ENCODE results near the gene NQO2. TPM values are rescaled to one million over a fixed set of nuclear protein-coding genes. Genes with fewer than 3 reads are reported as not detected.
A peak's percentile ranks its signal among the peaks of the same experiment; 100 is the strongest.

The NQO2 gene
- polyA plus RNA-seq, 1 experiment = 34.3 TPM

DNA sequence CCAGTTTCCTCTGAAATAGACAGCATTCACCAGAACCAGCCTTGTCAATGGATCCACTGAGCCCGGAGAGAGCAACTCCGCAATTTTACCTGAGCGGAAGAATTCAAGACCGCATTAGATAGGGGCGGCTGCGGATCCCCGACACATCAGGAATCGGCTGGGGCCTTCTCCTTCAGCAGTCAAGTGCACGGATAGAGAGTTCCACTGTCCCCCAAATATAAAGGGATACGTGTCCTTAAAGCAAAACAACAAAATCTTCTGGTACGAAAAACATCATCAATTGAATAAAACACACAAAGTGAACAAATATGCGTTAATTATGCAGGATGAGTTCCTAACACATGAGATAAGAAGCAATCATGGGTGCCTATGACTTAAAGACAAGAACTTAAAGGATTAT, 46.6 kb upstream of the NQO2 start:
- ChIA-PET CTCF (interaction anchor here (0.5 to 3.9 kb wide), 68 partner anchors 9 to 1357 kb away, joined by 3 to 165 read pairs (median 6); partner anchors contain the start of genes MYLK4, NQO2, RIPK1 and SERPINB1), POLR2A (interaction anchor here (0.7 to 1.9 kb wide), 4 partner anchors 19 to 187 kb away, joined by 3 to 27 read pairs (median 6); partner anchors contain the start of gene SERPINB6)
- Histone ChIP-seq H3K27me3 (ENCODE audit: control insufficient read depth, insufficient read depth, low read length) (no peaks in the 10 kb centered on the region), H3K9me3 (ENCODE audit: control insufficient read depth, insufficient read depth, low read length) (no peaks in the 10 kb centered on the region), H3K4me3 (ENCODE audit: low read depth, low read length) (no peak overlapping the region), H3K27ac (ENCODE audit: low read depth, low read length) (peak overlapping the region; percentile 65)
- TF ChIP-seq, protein P1, sequence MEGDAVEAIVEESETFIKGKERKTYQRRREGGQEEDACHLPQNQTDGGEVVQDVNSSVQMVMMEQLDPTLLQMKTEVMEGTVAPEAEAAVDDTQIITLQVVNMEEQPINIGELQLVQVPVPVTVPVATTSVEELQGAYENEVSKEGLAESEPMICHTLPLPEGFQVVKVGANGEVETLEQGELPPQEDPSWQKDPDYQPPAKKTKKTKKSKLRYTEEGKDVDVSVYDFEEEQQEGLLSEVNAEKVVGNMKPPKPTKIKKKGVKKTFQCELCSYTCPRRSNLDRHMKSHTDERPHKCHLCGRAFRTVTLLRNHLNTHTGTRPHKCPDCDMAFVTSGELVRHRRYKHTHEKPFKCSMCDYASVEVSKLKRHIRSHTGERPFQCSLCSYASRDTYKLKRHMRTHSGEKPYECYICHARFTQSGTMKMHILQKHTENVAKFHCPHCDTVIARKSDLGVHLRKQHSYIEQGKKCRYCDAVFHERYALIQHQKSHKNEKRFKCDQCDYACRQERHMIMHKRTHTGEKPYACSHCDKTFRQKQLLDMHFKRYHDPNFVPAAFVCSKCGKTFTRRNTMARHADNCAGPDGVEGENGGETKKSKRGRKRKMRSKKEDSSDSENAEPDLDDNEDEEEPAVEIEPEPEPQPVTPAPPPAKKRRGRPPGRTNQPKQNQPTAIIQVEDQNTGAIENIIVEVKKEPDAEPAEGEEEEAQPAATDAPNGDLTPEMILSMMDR (IDR thresholded peaks at IDR 0.05; ENCODE audit: low read depth, low read length) = no peak
- no peak for DNase-seq (ENCODE audit: low read depth, low spot score)

DNA sequence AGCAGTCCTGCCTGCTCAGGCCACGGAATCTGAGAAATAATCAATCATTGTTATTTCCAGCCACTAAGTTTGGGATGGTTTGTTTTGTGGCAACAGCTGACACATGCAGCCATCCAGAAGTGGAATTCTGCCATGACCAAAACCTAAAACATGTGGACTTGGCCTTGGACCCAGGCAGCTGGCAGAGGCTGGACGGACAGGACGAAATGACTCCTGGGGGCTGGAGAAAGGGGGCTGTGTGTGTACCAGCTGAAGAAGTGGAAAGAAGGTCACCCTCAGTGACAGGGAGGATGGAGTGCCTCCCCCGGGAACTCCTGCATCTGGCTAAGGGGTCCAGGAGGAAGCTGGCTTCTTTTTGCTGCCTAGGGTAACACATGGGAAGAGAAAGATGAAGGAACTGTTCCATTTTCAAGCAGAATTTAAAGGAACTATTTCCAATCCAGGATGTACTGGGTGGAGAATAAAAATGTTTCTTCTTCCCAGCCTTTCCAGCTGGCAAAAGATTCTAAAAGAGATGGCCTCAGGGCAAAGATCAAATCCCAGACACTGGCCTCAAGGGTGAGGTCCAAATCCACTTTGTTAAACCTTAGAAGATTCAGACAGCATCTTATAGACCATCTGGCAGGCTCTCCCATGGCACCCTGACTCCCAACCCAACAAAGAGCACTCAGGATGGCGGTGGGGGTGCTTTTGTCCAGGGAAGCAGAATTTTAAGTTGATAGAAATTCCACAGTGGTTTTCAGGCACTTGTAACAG, 42.6 kb upstream of the NQO2 start:
- H3K9me3 ChIP-seq (ENCODE audit: control insufficient read depth, insufficient read depth, low read length) = no peaks in the 10 kb centered on the region
- no peak for DNase-seq (ENCODE audit: low read depth, low spot score)
- TF ChIP-seq, protein P1 (IDR thresholded peaks at IDR 0.05; ENCODE audit: low read depth, low read length) = no peak
- no peak overlapping the region for H3K4me3 ChIP-seq (ENCODE audit: low read depth, low read length)
- ChIA-PET POLR2A (interaction anchor here (0.7 kb wide), 1 partner anchor 797 kb away, joined by 3 read pairs; no protein-coding TSS in a partner anchor), CTCF (no interaction called here)
- no peak overlapping the region for H3K27ac ChIP-seq (ENCODE audit: low read depth, low read length)
- H3K27me3 ChIP-seq (ENCODE audit: control insufficient read depth, insufficient read depth, low read length) = no peaks in the 10 kb centered on the region

DNA sequence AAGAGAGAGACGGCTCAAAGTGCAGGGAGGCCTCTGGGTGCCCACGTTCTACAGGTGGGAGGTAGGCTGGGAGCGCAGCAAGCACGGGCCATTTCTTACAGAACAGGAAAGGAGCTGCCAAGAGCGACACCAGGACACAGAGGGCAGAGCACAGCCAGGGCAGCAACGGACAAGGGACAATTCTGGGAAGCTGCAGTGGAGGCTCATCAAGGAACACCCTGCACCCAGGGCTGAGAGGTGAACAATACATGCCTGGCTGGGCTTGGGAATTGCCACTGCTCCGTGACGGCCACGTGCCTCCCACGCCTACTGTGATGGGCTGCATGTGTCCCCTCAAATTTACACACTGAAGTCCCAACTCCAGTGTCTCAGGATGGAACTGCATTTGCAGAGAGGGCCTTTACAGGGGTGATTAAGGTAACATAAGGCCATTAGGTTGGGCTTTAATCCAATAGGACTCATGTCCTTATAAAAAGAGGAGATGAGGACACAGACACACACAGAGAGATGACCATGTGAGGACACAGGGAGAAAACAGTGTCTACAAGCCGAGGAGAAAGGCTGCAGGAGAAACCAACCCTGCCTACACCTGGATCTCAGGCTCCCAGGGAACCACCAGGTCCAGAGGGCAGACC, 41.9 kb upstream of the NQO2 start:
- no peaks in the 10 kb centered on the region for H3K9me3 ChIP-seq (ENCODE audit: control insufficient read depth, insufficient read depth, low read length)
- TF ChIP-seq, protein P1 (IDR thresholded peaks at IDR 0.05; ENCODE audit: low read depth, low read length) = no peak
- H3K27me3 ChIP-seq (ENCODE audit: control insufficient read depth, insufficient read depth, low read length) = no peaks in the 10 kb centered on the region
- no peak overlapping the region for H3K4me3 ChIP-seq (ENCODE audit: low read depth, low read length)
- no peak for DNase-seq (ENCODE audit: low read depth, low spot score)
- CTCF ChIA-PET = no interaction called here
- POLR2A ChIA-PET = no interaction called here
- H3K27ac ChIP-seq (ENCODE audit: low read depth, low read length) = no peak overlapping the region

DNA sequence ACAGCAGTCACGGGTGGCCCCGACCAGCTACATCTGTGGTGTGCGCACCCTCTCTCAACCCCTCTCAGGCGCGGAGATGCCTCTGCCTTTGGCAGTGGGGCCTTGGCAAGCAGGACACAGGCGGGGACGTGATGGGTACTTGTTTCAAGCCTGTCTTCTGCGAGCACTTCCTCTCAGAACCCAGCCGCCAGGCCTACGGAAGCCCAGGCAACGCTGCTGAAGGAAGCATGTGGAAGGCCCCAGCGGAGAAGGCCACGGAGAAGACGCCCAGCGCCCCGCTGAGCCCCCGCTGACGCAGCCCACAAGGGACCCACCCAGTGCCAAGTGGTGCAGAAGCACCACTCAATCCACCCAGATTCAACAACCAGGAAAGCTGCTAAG, 41.4 kb upstream of the NQO2 start:
- H3K27ac ChIP-seq (ENCODE audit: low read depth, low read length) = no peak overlapping the region

More for the DNA sequence above, 41.4 kb upstream of the NQO2 start:
- Histone ChIP-seq H3K4me3 (ENCODE audit: low read depth, low read length) (no peak overlapping the region), H3K27me3 (ENCODE audit: control insufficient read depth, insufficient read depth, low read length) (no peaks in the 10 kb centered on the region), H3K9me3 (ENCODE audit: control insufficient read depth, insufficient read depth, low read length) (no peaks in the 10 kb centered on the region)
- ChIA-PET POLR2A (no interaction called here), CTCF (no interaction called here)
- TF ChIP-seq, protein P1 (IDR thresholded peaks at IDR 0.05; ENCODE audit: low read depth, low read length) = no peak
- no peak for DNase-seq (ENCODE audit: low read depth, low spot score)
